GM23338 (cell line): ENCODE measurements around the gene MYO16. TPM values are rescaled to one million over a fixed set of nuclear protein-coding genes. Genes with fewer than 3 reads are reported as not detected.
A peak's percentile ranks its signal among the peaks of the same experiment; 100 is the strongest.

Experiments used
- ATAC-seq: fragments of 200-7000 bp; cut with Tn5 transposase; 3 replicates; pipeline ENCODE4 v1.9.1; 2020
- DNase-seq: peaks from one replicate; pipeline ENCODE4 v3.0.0-alpha.2; 2015; ENCODE audit warnings: low spot score
- H2AFZ ChIP-seq: fragments of 200-600 bp; sonication (generic); 2 replicates; pipeline ENCODE4 v1.8.0; 2016; ENCODE audit warnings: antibody characterized with exemption, mild to moderate bottlenecking, moderate library complexity
- H3F3A ChIP-seq: fragments of 200-600 bp; sonication (generic); replicated peaks from 2 replicates; pipeline ENCODE4 v1.8.0; 2017; ENCODE audit warnings: antibody characterized with exemption, mixed run types, low read depth
- H3K27ac ChIP-seq: fragments of 200-600 bp; sonication (generic); 2 replicates; pipeline ENCODE4 v1.6.1; 2016; ENCODE audit warnings: low read depth
- H3K27me3 ChIP-seq: fragments of 200-600 bp; sonication (generic); 2 replicates; pipeline ENCODE4 v1.8.0; 2016; ENCODE audit warnings: mild to moderate bottlenecking, mixed run types, moderate library complexity; ENCODE audit not compliant: insufficient read depth
- H3K36me3 ChIP-seq: fragments of 200-600 bp; sonication (generic); 2 replicates; pipeline ENCODE4 v1.8.0; 2016; ENCODE audit warnings: mild to moderate bottlenecking; ENCODE audit not compliant: insufficient read depth
- H3K4me1 ChIP-seq: fragments of 200-600 bp; sonication (generic); 2 replicates; pipeline ENCODE4 v1.8.0; 2016; ENCODE audit warnings: mild to moderate bottlenecking, moderate library complexity; ENCODE audit not compliant: insufficient read depth
- H3K4me2 ChIP-seq: fragments of 200-600 bp; sonication (generic); 2 replicates; pipeline ENCODE4 v1.7.1; 2017; ENCODE audit warnings: mixed run types
- H3K4me3 ChIP-seq: fragments of 200-600 bp; sonication (generic); 2 replicates; pipeline ENCODE4 v1.6.1; 2016; ENCODE audit warnings: mixed run types
- H3K79me2 ChIP-seq: fragments of 200-600 bp; sonication (generic); replicated peaks from 2 replicates; pipeline ENCODE4 v1.8.0; 2017; ENCODE audit warnings: mild to moderate bottlenecking; ENCODE audit not compliant: insufficient read depth
- H3K9me2 ChIP-seq: fragments of 200-600 bp; sonication (generic); 2 replicates; pipeline ENCODE4 v1.8.0; 2017; ENCODE audit not compliant: insufficient read depth
- H4K20me1 ChIP-seq: fragments of 200-600 bp; sonication (generic); replicated peaks from 2 replicates; pipeline ENCODE4 v1.8.0; 2017; ENCODE audit warnings: mild to moderate bottlenecking; ENCODE audit not compliant: insufficient read depth
- H3K27ac Mint-ChIP-seq: 2 replicates; pipeline ENCODE4 v1.8.0; 2020; ENCODE audit warnings: inconsistent platforms, mild to moderate bottlenecking, moderate library complexity, mixed read lengths
- H3K27me3 Mint-ChIP-seq: 3 replicates; pipeline ENCODE4 v1.8.0; 2022; ENCODE audit warnings: low read depth, mild to moderate bottlenecking, moderate library complexity, mixed read lengths, inconsistent platforms; ENCODE audit not compliant: insufficient read depth, poor library complexity
- H3K36me3 Mint-ChIP-seq: 3 replicates; pipeline ENCODE4 v1.8.0; 2021; ENCODE audit warnings: low read depth, mild to moderate bottlenecking, inconsistent platforms, moderate library complexity, mixed read lengths
- H3K4me1 Mint-ChIP-seq: 3 replicates; pipeline ENCODE4 v1.8.0; 2020; ENCODE audit warnings: mild to moderate bottlenecking, inconsistent platforms, mixed read lengths
- H3K4me3 Mint-ChIP-seq: 3 replicates; pipeline ENCODE4 v1.8.0; 2021; ENCODE audit warnings: moderate library complexity, mild to moderate bottlenecking, inconsistent platforms, mixed read lengths
- H3K9me3 Mint-ChIP-seq: 3 replicates; pipeline ENCODE4 v1.8.0; 2020; ENCODE audit warnings: moderate library complexity, mild to moderate bottlenecking, inconsistent platforms, mixed read lengths
- CREB1 ChIP-seq: fragments of 250-450 bp; sonication (Bioruptor Pico); IDR thresholded peaks from 2 replicates; pipeline ENCODE4 v1.5.0; 2020; ENCODE audit warnings: low read depth, mild to moderate bottlenecking, moderate library complexity
- CTCF ChIP-seq, 2 experiments: fragments of 200-600 bp in 1 of 2; sonication (generic) in 1 of 2; conservative IDR thresholded peaks; 2 replicates each; pipeline versions ENCODE4 v1.5.1 to v1.6.1; 2016 to 2017; ENCODE audit warnings: antibody characterized with exemption in 2 of 2, low read depth in 2 of 2, mild to moderate bottlenecking in 2 of 2, moderate library complexity in 1 of 2
- EZH2 ChIP-seq: fragments of 200-600 bp; sonication (generic); IDR thresholded peaks from one replicate; pipeline ENCODE4 v1.8.0; 2017; ENCODE audit warnings: antibody characterized with exemption, mild to moderate bottlenecking, low read depth; ENCODE audit not compliant: unreplicated experiment
- EZH2phosphoT487 ChIP-seq: fragments of 200-600 bp; sonication (generic); IDR thresholded peaks from one replicate; pipeline ENCODE4 v1.8.1; 2018; ENCODE audit warnings: antibody characterized with exemption; ENCODE audit not compliant: unreplicated experiment
- JUNB ChIP-seq: IDR thresholded peaks from one replicate; pipeline ENCODE4 v1.6.1; 2016; ENCODE audit warnings: antibody characterized with exemption; ENCODE audit not compliant: unreplicated experiment
- NANOG ChIP-seq: IDR thresholded peaks from 2 replicates; pipeline ENCODE4 v1.6.1; 2016; ENCODE audit warnings: antibody characterized with exemption, borderline replicate concordance
- POLR2AphosphoS5 ChIP-seq: IDR thresholded peaks from 2 replicates; pipeline ENCODE4 v1.6.1; 2016; ENCODE audit warnings: antibody characterized with exemption, low read depth
- STAT1 ChIP-seq: IDR thresholded peaks from one replicate; pipeline ENCODE4 v1.6.1; 2016; ENCODE audit warnings: antibody characterized with exemption; ENCODE audit not compliant: unreplicated experiment
- ZNF114 ChIP-seq: fragments of 250-450 bp; sonication (Bioruptor Pico); IDR thresholded peaks from 2 replicates; pipeline ENCODE4 v1.5.0; 2020; ENCODE audit warnings: mild to moderate bottlenecking, moderate library complexity
- ZNF331 ChIP-seq: fragments of 250-450 bp; sonication (Bioruptor Pico); IDR thresholded peaks from 2 replicates; pipeline ENCODE4 v1.5.0; 2020; ENCODE audit warnings: low read depth, mild to moderate bottlenecking, moderate library complexity
- ZNF462 ChIP-seq: fragments of 250-450 bp; sonication (Bioruptor Pico); IDR thresholded peaks from 2 replicates; pipeline ENCODE4 v1.5.0; 2020; ENCODE audit warnings: mild to moderate bottlenecking, moderate library complexity
- polyA plus RNA-seq: library from polyadenylated mRNA; unstranded; fragments of >200 nt; fragmentation: Nextera tagmentation; extraction: Ambion mirVana; gene quantifications from 2 replicates; pipeline ENCODE4 v1.2.1, GENCODE V29; 2016
- total RNA-seq: library from RNA; depleted of rRNA; stranded (reverse); fragments of >200 nt; shearing (Covaris generic); gene quantifications from 2 replicates; pipeline ENCODE4 v1.2.3, GENCODE V29; 2014
- TF ChIP-seq, protein P1 (sequence below): IDR thresholded peaks from one replicate; pipeline ENCODE4 v1.6.1; 2018; ENCODE audit warnings: antibody characterized with exemption; ENCODE audit not compliant: unreplicated experiment
- TF ChIP-seq, protein P2 (sequence below): IDR thresholded peaks from 2 replicates; pipeline ENCODE4 v1.6.1; 2016; ENCODE audit warnings: antibody characterized with exemption

MYO16 gene
- total and polyA plus RNA-seq, 2 experiments from 2014 or later, result 0.10 to 0.13 TPM

DNA sequence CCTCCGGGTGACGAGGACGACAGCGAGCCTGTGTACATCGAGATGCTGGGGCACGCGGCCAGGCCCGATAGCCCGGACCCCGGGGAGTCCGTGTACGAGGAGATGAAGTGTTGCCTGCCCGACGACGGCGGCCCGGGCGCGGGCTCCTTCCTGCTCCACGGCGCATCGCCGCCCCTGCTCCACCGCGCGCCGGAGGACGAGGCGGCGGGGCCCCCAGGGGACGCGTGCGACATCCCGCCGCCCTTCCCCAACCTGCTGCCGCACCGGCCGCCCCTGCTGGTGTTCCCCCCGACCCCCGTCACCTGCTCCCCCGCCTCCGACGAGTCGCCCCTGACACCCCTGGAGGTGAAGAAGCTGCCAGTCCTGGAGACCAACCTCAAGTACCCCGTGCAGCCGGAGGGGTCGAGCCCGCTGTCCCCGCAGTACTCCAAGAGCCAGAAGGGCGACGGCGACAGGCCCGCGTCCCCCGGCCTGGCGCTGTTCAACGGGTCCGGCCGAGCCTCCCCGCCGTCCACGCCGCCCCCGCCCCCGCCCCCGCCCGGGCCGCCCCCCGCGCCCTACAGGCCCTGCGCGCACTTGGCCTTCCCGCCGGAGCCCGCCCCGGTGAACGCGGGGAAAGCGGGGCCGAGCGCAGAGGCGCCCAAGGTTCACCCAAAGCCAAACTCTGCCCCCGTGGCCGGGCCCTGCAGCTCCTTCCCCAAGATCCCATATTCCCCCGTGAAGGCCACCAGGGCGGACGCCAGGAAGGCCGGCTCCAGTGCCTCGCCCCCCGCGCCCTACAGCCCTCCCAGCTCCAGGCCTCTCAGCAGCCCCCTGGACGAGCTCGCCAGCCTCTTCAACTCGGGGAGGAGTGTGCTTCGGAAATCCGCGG, 511.3 kb downstream of the MYO16 start:
- Mint-ChIP-seq H3K9me3 (peaks cover 20% of the 10 kb centered on the region), H3K36me3 (peaks cover 16% of the 10 kb centered on the region; the same call in 2 of the 3 replicates), H3K4me1 (peaks cover 2% of the 10 kb centered on the region; the same call in 2 of the 3 replicates), H3K27me3 (peaks cover 10% of the 10 kb centered on the region), H3K4me3 (no peak overlapping the region), H3K27ac (no peak overlapping the region)
- peaks cover 9% of the 10 kb centered on the region; the same call in 1 of the 2 replicates for H3K36me3 ChIP-seq
- no peaks in the 10 kb centered on the region for H3K79me2 ChIP-seq
- ATAC-seq (peak; percentile 74), DNase-seq (peak; percentile 27)
- peak overlapping the region; percentile 90 for H2AFZ ChIP-seq
- no peaks in the 10 kb centered on the region for H3F3A ChIP-seq
- H3K4me1 ChIP-seq, result no peaks in the 10 kb centered on the region
- H3K27ac ChIP-seq, result no peak overlapping the region
- H3K4me2 ChIP-seq, result peak overlapping the region; percentile 64; the same call in 1 of the 2 replicates
- H3K27me3 ChIP-seq, result peaks cover 17% of the 10 kb centered on the region
- no peaks in the 10 kb centered on the region for H4K20me1 ChIP-seq
- no peaks in the 10 kb centered on the region for H3K9me2 ChIP-seq
- peak overlapping the region; percentile 45; the same call in 1 of the 2 replicates for H3K4me3 ChIP-seq
- TF ChIP-seq NANOG (no peak), EZH2 (no peak), POLR2AphosphoS5 (no peak), CTCF (conservative IDR thresholded peaks at IDR 0.05; ENCODE audit: low read depth in 2 of 2) (no peak), STAT1 (no peak), CREB1 (CRISPR knock-in tag) (no peak), ZNF462 (CRISPR knock-in tag) (no peak), JUNB (no peak), ZNF331 (CRISPR knock-in tag) (no peak), EZH2phosphoT487 (no peak), ZNF114 (CRISPR knock-in tag) (no peak)
- TF ChIP-seq, protein P1, sequence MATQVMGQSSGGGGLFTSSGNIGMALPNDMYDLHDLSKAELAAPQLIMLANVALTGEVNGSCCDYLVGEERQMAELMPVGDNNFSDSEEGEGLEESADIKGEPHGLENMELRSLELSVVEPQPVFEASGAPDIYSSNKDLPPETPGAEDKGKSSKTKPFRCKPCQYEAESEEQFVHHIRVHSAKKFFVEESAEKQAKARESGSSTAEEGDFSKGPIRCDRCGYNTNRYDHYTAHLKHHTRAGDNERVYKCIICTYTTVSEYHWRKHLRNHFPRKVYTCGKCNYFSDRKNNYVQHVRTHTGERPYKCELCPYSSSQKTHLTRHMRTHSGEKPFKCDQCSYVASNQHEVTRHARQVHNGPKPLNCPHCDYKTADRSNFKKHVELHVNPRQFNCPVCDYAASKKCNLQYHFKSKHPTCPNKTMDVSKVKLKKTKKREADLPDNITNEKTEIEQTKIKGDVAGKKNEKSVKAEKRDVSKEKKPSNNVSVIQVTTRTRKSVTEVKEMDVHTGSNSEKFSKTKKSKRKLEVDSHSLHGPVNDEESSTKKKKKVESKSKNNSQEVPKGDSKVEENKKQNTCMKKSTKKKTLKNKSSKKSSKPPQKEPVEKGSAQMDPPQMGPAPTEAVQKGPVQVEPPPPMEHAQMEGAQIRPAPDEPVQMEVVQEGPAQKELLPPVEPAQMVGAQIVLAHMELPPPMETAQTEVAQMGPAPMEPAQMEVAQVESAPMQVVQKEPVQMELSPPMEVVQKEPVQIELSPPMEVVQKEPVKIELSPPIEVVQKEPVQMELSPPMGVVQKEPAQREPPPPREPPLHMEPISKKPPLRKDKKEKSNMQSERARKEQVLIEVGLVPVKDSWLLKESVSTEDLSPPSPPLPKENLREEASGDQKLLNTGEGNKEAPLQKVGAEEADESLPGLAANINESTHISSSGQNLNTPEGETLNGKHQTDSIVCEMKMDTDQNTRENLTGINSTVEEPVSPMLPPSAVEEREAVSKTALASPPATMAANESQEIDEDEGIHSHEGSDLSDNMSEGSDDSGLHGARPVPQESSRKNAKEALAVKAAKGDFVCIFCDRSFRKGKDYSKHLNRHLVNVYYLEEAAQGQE, result no peak
- TF ChIP-seq, protein P2, sequence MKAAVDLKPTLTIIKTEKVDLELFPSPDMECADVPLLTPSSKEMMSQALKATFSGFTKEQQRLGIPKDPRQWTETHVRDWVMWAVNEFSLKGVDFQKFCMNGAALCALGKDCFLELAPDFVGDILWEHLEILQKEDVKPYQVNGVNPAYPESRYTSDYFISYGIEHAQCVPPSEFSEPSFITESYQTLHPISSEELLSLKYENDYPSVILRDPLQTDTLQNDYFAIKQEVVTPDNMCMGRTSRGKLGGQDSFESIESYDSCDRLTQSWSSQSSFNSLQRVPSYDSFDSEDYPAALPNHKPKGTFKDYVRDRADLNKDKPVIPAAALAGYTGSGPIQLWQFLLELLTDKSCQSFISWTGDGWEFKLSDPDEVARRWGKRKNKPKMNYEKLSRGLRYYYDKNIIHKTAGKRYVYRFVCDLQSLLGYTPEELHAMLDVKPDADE, result no peak
